Fibroblast of lung (primary cell): ENCODE data around the gene CNTNAP1.

Experiments
- CTCF ChIP-seq, 2 donors: IDR thresholded peaks in 1 of 2; conservative IDR thresholded peaks in 1 of 2; 1 replicate in 1 of 2; 2 replicates in 1 of 2; pipeline ENCODE4 v1.5.1; 2011 to 2012; ENCODE audit warnings: low read length in 2 of 2, control low read depth in 1 of 2, inconsistent platforms in 1 of 2, low read depth in 1 of 2, mild to moderate bottlenecking in 1 of 2
- EZH2 ChIP-seq: IDR thresholded peaks from 2 replicates; pipeline ENCODE4 v1.5.1; 2012; ENCODE audit warnings: low read length, control low read depth, mild to moderate bottlenecking; ENCODE audit errors: missing control alignments

- TF ChIP-seq CTCF (conservative IDR thresholded peaks at IDR 0.05 in 1 of 2, IDR thresholded peaks at IDR 0.05 in 1 of 2; ENCODE audit: low read depth in 1 of 2, low read length in 2 of 2) (no peak), EZH2 (peak; percentile 28)
Observed at GRCh38 chr17:42748908-42749798, 66.8 kb downstream of the CNTNAP1 start.
